ENCODE results near the gene DTYMK.

Gene DTYMK

DNA sequence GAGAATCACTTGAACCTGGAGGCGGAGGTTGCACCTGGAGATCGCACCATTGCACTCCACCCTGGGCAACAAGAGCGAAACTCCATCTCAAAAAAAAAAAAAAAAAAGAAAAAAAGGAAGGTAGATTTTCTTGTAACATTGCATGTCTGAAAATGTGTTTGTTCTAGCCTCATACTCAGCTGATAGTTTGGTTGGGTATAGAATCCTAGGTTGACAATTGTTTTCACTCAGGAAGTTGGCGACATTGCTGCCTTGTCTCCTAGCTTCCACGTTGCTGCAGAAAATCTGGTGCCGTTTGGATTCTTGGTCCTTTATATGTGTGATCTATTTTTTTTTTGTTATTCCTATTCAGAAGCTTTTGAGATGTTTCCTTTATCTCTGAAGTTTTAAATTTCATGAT, 19.9 kb upstream of the DTYMK start:
- no peak for DNase-seq (ENCODE audit: low read depth)

DNA sequence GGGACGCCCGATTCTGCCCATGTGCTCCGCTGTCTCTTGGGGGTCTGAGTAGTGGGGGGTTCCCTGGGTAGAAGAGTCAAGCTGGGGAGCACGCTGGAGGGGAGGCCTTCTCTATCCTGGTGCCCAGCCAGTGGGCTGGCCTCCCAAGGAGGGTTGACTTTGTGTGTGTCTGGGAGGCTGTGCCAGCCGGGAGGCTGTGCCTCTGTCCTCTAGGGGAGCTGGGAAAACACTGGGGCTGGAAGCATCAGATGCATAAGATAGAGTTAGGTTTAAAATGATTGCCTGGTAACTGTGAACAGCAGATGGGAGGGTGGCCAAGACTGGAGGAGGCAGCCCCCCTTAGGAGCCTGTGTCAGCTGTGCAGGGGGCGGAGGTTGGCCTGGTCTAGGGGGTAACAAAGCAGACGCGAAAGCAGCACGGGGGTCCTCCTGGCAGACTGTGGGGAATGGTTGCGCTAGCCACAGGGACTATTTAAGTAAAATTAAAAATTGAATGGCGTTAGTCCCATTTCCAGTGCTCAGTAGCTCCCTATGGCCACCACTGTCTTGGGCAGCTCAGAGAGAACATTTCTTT, 16.5 kb upstream of the DTYMK start:
- no peak for DNase-seq (ENCODE audit: low read depth)

DNA sequence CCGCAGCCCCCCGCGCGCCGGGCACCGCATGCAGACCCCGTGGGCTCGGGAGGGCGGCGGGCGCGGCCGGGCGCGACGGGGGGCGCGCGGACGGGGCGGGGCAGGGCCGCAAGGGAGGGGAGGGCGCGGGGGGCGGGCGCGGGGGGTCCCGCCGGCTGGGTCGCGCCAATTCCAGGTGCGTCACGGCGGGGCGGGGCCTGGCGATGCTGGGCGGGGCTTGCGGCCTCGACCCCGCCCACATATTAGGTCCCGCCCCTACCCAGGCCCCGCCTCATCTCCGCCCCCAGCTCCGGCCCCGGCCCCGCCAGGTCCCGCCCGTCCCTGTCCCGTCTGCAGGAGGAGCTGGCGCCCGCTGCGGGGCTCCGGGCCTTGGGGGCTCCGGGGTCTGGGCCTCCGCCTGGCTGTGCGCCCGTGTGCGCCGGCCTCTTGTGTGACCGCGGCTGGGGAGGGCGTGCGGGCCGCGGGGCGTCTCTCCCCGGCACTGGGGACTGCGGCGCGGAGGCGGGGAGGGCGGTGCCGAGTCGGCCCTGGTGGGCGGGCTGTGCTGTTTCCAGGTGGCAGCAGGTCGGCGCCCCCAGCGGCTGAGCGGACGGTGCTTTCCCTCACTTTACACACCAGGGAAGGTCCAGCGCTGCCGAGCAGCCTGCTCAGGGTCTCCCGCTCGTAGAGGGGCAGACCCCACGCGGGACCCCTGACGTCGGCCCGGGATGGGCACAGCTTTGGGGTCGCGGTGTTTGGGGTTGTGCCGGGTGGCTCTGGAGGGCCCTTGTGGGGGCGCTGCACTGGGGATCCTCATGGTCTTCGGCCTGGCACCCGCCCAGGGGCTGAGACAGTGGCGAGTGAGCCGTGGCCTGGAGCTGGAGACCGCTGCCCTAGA, 15.8 kb upstream of the DTYMK start:
- peak; percentile 82 for DNase-seq (ENCODE audit: low read depth)

DNA sequence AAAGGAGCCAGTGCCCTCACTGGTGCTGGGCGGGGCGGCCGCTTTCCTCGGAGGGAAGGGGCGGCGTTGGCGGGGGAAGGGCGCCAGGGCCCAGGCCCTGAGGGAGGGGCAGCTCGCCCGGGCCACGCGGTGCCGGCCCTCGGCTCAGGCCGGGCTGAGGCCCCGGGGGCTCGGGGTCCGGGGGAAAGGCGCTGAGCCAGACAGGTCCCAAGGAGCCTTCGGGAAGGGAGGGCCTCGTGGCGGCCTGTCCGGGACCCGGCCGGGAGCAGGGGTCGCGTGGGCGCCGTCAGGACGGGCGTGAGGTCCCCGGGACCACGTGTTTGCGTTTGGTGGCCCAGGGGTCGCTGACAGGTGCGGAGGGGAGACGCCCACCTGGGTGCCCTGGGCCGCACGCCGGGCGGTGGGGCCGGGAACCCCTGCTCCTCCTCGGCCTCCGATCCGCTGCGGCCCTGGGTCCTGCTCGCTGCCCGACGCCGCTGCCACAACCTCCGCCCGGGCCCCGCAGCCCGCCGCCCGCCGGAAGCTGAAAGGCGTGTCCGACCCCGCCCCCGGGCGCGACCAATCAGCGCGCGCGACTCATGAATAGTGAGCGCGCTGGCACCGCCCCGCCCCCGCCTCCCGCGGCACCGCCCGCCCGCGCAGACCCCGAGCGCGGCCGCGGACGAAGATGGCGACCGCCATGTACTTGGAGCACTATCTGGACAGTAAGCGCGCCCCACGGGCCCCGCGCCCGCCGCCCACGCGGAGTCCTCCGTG, 15.0 kb upstream of the DTYMK start, which contains the start of gene ING5:
TSS of gene ING5 (plus strand) at position 641 of the 756 bp plus-strand sequence. CDS start at position 668, 27 bp downstream.
- peak; percentile 95 for DNase-seq (ENCODE audit: low read depth)

DNA sequence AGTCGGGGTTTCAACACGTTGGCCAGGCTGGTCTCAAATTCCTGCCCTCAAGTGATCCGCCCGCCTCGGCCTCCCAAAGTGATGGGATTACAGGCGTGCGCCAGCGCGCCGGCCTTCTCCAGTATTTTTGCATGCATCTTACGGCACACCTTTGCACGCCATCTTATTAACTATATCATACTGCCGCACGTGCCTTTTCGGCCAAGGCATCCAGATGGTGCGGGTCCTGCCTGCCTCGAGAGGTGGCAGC, 14.5 kb upstream of the DTYMK start:
- no peak for DNase-seq (ENCODE audit: low read depth)

DNA sequence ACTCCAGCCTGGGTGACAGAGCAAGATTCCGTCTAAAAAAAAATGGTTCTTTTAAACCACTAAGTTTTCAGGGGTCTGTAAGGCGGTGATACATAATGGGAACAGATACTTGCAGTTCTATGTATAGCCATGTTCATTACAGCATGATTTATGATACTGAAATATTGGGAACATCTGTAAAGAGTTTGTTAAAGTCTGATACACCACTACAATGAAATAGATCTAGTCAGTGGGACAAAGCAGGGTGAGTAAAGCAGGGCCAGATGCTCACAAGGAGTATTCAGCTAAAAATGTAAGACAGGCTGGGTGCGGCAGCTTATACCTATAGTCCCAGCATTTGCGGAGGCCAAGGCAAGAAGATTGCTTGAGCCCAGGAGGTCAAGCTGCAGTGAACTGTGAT, 9.0 kb upstream of the DTYMK start:
- no peak for DNase-seq (ENCODE audit: low read depth)

DNA sequence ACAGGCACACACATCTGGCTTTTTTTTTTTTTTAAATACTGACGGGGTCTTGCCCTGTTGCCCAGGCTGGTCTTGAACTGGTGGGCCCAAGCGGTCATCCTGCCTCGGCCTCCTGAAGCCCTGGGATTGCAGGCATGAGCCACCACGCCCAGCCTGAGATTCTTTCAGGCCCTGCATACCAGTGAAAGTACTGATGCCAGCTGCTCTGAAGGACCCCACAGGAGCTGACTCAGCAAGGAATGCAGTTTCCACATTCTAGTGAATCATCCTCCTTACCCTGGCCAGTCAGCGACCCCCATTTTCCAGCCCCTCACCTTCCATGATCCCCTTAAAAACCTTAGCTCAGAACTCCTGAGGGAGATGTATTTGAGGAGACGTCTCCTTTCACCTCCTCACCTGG, 5.8 kb upstream of the DTYMK start:
- DNase-seq (ENCODE audit: low read depth): no peak

DNA sequence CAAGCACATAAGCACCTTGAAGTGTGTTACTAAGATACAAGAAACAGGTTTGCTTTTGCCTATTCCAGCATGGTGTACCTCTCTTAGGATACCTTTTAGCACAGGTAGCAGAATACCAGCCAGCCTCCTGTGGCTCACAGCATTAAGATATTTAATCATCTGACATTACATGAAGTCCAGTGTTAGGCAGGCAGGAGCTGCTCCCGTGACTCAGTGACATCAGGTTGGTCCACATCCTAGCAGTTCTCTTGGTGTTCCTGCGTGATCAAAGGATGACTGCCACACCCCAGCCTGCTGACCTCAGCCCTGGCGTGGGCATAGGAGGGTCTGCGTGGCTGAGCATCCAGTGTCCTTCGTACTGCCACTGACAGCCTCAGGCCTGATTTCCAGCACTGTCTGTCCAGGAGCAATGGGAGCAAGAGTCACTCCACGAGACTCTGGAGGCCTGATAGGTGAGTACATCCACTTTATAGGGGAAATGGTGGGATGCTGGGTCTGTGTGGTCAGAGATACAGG, 3.6 kb upstream of the DTYMK start:
- DNase-seq (ENCODE audit: low read depth): no peak

DNA sequence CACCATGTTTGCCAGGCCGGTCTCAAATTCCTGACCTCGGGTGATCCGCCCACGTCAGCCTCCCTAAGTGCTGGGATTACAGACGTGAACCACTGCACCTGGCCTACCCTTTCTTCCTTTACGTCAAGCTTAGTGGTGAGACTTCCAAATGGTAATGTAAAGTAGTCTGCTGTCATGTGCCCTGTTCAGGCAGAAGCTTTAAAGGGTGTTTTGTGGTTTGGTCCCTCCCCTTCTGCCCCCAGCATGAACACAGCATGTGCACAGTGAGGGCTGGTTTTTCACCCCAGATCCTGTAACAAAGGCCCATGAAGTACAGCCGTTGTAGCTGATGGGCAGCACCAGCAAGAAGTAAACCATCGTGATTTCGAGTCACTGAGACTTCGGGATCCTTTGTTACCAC, 2.7 kb upstream of the DTYMK start:
- no peak for DNase-seq (ENCODE audit: low read depth)

DNA sequence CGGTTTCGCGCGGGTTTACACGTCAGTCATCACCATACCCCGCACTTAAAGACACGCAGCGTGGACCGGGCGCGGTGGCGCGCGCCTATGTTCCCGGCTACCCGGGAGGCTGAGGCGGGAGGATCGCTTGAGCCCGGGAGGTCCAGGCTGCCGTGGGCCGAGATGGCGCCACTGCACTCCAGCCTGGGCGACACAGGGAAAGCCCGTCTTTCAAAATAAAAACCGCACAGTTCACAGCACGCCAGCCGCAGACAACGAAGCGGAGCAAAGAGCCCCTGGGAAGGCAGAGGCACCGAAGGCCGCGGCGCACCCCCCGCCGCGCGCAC, 328 bp downstream of the DTYMK start:
- no peak for DNase-seq (ENCODE audit: low read depth)

DNA sequence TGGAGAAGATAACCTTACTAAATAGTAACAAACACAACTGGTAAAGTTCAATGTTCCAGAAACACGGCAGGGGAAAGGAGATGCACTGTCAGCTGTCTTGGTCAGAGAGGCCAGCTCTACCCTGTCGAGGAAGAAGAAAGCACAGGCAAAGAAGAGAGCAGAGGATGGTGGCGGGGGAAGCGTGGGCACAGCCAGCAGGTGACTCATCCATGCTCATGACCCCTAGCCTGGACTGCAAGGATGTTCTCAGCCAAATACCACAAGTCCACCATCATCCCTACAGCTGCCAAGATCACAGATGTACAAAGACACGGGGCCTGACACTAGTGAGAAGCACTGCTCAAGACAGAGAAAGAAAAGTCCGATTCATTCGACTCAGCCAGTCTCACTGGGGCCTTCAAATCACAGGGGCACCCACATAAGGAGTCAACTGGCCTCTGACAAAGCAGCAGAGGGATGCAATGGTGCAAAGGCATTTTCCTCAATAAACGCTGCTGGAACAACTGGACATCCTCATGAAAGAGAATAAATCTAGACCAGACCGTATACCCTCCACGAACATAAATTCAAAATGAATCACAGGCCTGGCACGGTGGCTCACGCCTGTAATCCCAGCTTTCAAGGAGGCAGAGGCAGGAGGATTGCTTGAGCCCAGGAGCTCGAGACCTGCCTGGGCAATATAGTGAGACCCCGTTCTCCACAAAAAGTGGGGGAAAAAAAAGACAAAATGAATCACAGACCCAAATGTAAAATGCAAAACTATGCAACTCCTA, 5.6 kb downstream of the DTYMK start:
- no peak for DNase-seq (ENCODE audit: low read depth)

DNA sequence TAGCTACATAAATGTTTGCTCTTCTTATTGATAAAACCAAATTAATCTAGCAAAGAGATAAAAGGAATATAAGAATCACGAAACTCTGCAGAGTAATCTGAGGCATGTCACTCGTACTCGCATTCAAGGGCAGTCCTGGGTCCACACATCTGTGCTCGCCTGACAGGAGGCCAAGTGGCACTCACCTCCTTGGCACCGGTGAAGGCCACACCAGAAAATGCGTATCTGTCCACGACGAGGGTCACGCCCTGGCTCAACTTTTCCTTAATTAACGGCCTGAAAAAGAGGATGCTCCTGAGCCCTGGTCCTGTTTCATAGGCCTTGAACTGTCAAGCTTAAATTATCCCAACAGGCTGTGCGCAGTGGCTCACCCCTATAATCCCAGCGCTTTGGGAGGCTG, 6.6 kb downstream of the DTYMK start:
- DNase-seq (ENCODE audit: low read depth): no peak

DNA sequence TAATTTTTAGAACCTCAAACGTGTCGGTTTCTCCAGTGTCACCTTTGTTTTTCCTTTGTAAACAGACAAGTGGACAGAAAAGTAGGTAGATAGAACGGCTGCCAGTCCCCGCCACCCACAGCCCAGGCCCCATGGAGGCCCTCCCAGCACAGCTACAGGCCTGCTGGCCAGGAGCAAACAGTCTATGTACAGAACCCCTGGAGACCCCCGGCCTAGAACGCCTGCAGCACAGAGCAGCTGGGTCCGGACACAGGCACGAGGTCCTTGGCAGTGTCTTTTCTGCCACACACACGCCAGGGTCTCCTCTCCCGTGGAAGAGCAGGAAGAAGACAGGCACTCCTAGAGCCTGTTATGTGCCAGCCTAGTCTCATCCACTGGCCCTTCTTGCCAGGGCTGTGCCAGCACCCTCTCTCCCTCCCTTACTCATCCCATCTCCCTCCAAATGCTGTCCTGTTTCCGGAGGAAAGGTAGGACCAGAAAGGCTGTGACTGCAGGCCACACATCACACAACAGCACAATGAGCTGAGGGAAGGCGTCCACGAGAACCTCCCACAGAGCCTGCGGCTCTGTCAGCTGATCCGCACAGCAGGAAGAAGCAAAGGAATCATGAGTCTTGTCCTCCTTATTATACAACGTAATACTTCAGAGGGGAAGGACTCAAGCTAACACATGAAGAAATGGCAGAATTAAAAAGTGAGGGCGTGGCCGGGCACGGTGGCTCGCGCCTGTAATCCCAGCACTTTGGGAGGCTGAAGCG, 7.7 kb downstream of the DTYMK start:
- DNase-seq (ENCODE audit: low read depth): no peak

DNA sequence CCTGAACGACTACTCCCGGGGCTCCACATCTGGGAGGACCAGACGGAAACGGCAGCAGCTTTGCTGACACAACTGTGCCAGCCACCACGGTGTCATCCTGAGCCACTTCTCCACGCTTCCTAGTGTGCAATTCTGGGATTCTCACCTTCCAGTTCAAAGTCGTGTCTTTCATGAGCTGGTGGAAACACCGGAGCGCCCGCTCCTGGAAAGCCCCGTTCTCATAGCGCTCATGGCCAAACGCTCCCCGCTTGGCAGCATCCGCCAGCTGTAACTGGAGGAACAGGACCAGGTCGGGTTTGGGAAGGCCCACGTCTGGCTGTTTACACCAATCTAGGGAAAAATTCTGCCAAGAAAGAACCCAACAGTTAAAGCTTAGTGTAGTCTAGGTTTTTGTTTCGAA, 8.3 kb downstream of the DTYMK start:
- no peak for DNase-seq (ENCODE audit: low read depth)

DNA sequence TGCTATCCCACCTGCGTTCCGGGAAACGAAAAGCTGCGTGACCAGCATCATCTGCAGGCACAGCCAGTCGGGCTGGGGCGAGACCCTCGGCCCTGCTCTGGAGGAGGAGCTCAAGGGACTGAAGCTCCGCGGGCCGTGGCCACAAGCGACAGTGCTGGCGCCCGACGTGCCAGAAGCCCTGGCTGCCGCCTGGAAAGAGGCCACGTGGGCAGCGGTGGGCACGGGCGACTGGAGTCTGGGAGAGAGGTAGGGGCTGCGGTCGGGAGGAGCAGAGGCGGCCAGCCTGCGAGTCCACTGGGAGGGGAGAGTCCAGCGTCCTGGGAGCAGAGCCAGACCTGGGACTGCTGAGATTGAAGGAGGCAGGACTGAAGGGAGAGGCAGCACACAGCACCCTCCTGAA, 9.2 kb downstream of the DTYMK start:
- no peak for DNase-seq (ENCODE audit: low read depth)

DNA sequence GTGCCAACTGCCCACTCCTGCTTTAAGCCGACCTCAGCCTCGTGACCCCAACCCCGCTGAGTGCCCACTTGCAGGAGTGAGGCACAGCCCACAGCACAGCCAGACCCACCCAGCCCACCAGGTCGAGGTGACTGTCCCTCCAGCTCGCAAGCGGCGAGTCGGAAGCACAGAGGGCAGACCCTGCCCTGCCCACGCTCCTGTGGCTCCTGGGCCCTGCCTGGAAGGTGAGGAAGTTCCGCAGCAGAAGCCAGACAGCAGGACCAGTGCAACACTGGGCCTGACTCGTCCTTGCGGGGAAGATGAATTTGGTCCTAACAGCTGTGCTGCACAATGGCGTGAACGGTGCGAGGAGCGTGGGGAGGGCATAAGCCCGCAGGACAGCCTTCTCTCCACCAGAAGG, 9.9 kb downstream of the DTYMK start:
- no peak for DNase-seq (ENCODE audit: low read depth)

DNA sequence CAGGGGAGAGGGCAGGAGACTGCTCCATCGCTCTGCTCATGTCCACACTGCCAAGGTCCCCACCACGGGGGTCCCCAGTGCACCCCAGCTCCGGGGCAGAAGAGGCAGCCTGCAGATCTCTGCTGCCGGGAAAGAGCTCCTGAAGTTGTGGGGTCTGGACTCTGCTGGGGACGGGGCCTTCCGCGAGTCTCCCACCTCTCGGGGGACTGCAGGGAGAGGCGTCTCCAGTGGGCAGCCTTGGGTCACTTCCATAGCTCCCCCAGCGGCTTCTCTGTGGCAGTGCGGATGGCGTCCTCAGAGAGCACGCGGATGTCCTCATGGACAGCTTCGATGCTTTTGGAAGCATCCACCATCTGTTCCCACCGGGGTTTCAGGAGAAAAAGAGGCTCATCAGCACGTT, 10.7 kb downstream of the DTYMK start:
- DNase-seq (ENCODE audit: low read depth): no peak

DNA sequence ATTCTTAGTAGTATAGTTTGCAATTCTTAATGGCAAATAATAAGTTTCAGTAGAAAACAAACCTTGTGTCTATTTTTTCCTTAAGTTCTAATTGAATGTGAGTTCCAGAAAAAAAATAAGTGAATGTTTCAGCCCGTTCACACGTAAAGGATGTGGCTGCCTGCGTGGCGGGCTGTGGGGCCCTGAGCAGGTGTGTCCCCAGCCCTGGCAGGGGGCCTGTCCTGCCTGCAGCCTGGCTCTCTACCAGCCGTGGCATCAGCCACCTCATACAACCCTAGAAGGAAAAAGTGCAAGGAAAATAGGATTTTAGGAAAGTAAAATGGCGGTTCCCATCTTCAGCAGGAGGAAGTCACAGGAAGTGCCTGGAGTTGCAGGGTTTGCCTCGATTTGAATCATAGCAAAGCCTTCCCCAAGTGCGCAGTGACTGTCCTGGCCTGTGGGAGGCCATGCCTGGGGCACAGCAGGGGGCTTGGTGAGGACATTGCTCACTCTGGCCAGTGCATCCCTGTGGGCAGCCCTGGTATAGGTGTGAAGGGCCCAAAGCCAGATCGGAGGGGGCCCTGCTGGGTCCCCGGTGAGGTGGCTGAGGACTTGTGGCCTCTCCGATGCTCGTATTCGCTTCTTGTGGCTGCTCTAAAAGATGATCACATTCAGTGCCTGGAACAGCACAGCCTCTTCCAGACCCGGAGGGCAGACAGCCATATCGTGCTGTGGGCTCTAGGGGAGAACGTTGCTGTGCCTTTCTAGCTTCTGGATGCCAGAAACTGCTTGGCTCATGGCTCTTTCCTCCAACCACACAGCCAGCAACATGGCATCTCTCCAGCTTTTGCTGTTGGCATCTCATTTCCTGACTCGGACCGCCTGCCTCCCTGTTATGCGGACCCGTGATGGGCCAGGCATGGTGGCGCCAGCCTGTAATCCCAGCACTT, 12.6 kb downstream of the DTYMK start:
- DNase-seq (ENCODE audit: low read depth): no peak

DNA sequence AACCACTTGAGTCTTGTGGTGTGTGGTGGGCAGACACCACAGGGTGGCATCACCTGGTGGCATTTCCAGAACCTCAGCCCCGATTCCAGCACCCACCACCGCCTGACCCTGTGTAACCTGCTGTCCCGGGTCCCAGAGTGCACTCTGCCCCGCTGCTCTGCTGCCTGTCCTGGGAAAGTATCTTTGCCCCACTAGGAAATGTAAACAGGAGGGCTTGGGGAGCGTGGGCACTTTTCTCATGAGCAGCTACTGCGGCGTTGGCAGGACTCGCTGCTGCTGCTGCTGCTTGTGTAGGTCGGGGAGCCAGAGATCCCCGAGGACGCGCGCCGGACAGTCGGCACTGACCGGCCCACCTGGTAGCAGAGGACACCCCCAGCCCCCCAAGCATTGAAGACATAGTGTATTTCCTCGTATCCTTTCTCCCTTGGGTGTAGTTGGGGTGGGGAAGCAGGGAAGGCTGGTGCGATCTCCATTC, 13.4 kb downstream of the DTYMK start:
- no peak for DNase-seq (ENCODE audit: low read depth)

Data from activated T-cell treated with anti-CD3 and anti-CD28 coated beads for 24 hours (primary cell).